NCI-H146 treated with DMSO at 0.1 percent for 48 hours (cell line): ENCODE data around the gene GDPD5.
"Not testable (repeated sequence)": the region's sequence is repeated elsewhere in the genome, so short reads cannot be mapped to it uniquely, and the experiment has no call there.

ENCODE experiments used
- DNase-seq: peaks from one replicate; lab custom pipeline; 2025; ENCODE audit not compliant: unreplicated experiment; lab: John Stamatoyannopoulos, UW

The GDPD5 gene

DNA sequence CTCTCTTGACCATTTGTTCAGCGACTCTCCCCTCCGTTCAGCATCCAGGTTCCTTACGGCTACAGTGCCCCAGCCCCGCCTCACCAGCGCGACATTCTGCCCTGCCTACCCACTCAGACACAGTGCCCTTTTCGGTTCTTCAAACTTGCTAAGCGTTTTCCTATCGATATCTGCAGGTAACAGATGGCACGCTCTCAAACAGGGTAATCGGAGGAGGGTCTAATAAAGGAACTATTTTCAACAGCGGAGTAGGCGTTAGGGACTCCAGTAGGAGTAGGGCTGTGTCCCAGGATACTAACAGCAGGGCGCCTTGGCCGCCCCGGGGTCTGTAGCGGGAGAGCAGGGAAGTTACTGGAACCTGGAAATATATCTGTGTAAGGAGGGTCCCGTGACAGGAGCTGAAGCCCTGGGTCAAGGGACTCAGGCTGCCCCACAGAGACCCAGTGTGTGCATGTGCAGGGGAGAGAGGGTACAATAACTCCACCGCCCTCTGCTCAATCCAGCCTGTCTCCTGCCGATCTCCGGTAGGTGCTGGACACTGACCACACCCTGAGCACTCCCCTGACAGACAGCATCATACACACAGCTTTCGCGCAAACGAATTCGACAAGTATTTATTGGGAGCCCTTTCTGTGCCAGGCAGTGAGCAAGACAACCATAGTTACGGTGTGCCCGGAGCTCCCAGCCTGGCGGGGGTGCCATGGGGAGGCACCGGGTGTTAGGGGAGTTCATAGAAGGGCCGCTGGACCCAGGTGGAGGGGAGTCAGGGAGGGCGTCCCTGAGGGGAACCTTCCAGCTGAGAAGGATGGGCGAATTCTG, 94.8 kb downstream of the GDPD5 start:
- peak; percentile 44 for DNase-seq

GRCh38 chr11:75429902-75430713, 95.6 kb downstream of the GDPD5 start:
- peak; percentile 39 for DNase-seq

- no peak for DNase-seq
These were observed 96.2 kb downstream of the GDPD5 start for GRCh38 chr11:75429641-75429901.

DNA sequence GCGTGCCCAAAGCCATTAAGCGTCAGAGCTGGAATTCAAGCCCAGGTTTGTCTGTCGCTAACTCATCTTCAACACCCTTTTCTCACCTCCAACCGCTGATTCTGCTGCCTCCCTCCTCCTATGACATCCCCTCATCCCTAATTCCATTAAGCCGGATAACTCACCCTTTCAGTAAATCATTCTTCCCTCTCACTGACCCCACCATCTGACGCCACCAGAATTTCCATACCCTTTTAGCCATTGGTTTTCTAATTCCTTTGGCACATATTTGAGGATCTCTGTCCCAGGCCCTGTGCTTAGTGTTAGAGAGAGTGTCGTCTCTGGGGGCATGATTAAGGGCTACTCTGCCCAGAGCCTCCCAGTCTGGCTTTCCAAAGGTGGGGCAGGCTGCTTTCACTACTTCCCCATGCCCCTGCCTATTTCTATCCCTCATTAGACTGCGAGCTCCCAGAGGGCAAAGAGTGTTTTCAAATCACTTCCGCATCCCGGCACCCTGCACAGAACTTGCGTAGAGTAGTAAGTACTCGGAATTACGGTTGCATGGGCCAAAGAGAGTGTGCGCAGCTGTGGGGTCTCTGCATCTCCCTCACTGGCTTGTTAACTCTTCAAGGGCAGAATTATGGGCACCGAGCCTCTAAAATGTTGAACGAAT, 96.6 kb downstream of the GDPD5 start:
- no peak for DNase-seq

GRCh38 chr11:75428281-75428724, 97.4 kb downstream of the GDPD5 start:
- no peak for DNase-seq

GRCh38 chr11:75427181-75427580, 98.6 kb downstream of the GDPD5 start:
- DNase-seq = no peak

DNA sequence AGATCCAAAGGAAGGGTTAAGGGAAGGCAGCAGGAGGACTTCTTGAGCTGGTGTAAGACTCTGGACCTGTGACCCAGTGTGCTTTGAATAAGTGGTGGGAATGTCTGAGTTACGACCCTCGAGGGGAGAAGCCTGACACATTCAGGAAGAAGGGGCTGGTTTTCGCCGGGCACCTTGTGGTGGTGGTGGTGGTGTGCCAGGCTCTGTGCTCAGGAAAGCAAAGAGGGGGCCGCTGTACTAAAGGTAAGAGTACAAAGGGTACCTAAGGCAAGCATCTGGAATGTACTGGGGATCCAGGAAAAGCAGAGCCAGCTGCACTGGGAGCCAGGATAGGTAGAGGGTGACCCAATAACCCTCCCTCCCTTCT, 99.0 kb downstream of the GDPD5 start:
- no peak for DNase-seq

- no peak for DNase-seq
These were observed 100.3 kb downstream of the GDPD5 start for GRCh38 chr11:75425422-75425821.

GRCh38 chr11:75424396-75424795, 101.3 kb downstream of the GDPD5 start:
- DNase-seq = no peak

DNA sequence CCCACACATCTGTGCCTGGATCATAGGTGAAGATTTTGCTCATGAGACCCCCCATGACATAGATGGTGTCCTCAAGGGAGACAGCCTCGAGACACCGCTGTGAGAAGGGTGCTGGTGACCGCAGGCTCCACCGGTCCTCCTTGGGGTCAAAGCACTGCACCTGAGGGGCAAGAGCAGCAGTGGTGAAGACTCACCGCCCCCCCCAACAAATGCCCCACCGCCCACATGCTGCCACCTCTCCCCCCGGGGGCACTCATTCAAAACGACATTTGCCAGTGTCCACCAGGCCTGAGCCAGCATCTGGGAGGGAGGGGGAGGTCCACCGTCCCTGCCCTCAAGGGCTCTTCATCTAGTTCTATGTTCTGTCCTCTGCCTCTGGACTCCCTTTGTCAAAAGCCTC, 102.0 kb downstream of the GDPD5 start:
- no peak for DNase-seq

- peak; percentile 41 for DNase-seq
These were observed 103.2 kb downstream of the GDPD5 start for GRCh38 chr11:75422248-75423231.

DNA sequence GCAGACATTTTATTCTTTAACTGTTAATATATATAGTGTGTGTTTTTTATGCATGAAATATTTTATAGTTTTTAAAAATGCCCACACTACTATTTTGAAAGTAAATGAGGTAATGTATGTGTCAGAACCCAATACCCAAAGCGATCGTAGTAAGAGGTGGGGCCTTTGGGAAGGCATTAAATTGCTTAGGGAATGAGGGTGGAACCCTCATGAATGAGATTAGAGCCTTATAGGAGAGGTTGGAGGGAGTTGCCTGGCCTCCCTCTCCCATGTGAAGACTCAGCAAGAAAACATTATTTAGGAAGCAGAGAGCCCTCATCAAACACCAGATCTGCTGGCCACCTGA, 103.9 kb downstream of the GDPD5 start:
- DNase-seq = no peak

DNA sequence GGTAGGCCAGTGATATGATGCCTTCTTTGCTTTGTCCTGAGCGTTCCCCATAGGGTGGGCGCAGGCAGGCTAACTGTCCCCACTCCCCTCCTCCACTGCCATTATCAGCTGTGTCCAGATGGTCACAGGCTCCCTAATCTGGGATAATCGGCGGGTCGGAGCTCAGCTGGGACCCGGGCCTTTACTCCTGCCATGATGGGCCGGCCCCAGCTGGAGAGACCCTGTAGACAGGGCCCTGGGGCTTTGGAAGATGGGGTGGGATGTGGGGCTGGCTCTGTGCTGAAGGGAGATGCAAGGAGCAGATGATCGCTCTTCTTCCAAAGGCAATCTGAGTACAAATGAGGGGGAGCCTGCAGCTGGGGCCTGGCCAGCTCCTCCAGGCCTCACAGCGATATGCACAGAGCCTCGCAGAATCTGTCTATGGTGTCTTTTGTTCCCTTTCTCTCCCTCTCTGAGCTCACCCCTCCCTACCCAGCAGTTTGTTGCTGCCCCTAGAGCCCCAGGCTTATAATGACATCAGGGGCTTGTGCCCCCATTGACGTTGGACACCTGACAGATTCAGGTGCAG, 104.6 kb downstream of the GDPD5 start:
- DNase-seq = no peak

DNA sequence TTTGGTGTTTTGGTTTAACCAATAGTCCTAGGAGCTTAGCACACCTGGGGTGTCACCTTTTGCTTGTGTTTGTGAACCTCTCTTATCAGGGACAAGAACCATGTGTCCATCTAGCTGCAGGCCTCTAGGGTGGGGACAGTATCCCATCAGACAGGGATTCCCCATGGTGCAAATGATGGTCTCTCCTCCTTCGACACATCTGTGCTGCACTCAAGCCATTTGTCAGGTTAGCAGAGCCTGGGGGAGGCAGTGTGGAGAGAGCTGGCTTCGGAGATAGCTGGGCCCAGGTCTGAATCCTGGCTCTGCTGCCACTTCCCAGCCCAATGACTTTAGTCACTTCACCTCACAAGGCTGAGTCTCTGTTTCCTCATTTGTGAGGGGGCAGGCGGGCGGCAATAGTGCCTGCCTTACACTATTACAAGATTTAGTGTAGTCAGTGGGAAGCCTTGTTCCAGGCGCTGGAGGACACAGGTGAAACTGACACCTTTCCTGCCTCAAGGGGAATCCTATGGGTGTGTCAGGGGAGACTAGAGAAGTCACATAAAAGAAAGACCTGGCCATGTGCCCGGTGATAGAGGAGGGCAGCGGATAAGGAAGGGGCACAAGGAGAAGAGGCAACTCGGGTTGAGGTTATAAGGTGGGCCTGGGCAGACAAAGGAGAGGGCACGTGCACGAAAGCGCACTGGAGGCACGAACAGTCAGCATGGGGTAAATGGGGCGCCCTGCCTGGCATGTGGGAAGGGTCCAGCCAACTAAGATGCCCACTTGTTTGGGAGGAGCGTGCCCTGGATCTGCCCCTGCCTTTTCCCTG, 105.3 kb downstream of the GDPD5 start:
- DNase-seq = no peak

DNA sequence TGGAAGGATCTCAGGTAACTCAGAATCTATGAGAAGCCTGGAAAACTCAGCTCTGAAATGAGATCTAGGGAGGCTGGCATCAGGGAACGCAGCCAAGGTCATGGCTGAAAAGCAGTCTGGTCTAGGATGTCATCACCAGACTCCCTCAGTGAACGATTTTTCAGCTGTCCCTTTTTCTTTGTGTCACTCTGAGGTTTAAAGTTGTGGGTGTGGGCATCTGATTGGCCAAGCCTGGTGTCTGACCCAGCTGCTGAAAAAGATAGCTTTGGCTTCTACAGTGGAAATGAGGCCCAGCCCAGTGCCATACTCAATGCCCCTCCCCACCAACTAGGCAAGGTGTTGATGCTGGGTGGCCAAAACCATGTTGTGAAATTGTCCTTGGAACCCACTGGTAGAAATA, 111.9 kb downstream of the GDPD5 start:
- DNase-seq = no peak

GRCh38 chr11:75413146-75413545, 112.6 kb downstream of the GDPD5 start:
- DNase-seq = not testable (repeated sequence)

GRCh38 chr11:75409971-75410370, 115.8 kb downstream of the GDPD5 start:
- DNase-seq = not testable (repeated sequence)

GRCh38 chr11:75408957-75409219, 116.9 kb downstream of the GDPD5 start:
- no peak for DNase-seq

DNA sequence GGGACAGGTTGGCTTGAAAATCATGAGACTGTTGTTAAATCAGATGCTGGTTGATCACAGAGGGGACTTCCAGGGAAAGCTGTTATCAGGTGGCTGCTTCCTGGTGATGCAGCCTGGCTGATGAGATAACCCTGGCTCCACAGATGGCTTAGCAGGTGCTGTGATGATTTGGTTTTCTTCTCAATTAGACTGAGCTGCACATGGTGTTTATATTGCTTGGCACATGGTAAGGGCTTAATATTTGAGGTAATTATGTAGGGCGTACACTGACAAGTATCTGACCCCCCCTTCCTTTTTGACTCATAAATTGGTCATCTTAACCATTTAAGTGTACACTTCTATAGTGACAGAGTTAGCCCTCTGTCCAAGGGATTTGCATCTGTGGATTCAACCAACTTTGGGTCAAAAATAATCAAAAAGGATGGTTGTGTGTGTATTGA, 119.4 kb downstream of the GDPD5 start:
- DNase-seq = peak; percentile 65
